Cardiac muscle cell (in vitro differentiated cells and primary cell): ENCODE results near the gene PINK1. TPM values are rescaled to one million over a fixed set of nuclear protein-coding genes. Genes with fewer than 3 reads are reported as not detected.
A peak's percentile ranks its signal among the peaks of the same experiment; 100 is the strongest.

Experiments
- DNase-seq, 2 donors: peaks; one replicate each; pipeline versions ENCODE4 v3.0.0 to v3.0.0-alpha.2; 2010 to 2017; ENCODE audit warnings: low read depth in 1 of 2, low spot score in 1 of 2
- H3K27ac ChIP-seq: fragments of 200-600 bp; sonication (generic); 2 replicates; pipeline ENCODE4 v1.5.1; 2016
- H3K27me3 ChIP-seq: fragments of 200-600 bp; sonication (generic); 2 replicates; pipeline ENCODE4 v1.6.0; 2016; ENCODE audit warnings: control low read depth
- H3K36me3 ChIP-seq: fragments of 200-600 bp; sonication (generic); 2 replicates; pipeline ENCODE4 v1.5.1; 2016; ENCODE audit warnings: control low read depth
- H3K4me1 ChIP-seq: fragments of 200-600 bp; sonication (generic); 2 replicates; pipeline ENCODE4 v1.8.1; 2017; ENCODE audit warnings: low read depth, mild to moderate bottlenecking, mixed run types
- H3K4me3 ChIP-seq: fragments of 200-600 bp; sonication (generic); 2 replicates; pipeline ENCODE4 v1.5.1; 2016; ENCODE audit warnings: mild to moderate bottlenecking
- H3K9me3 ChIP-seq: fragments of 200-600 bp; sonication (generic); 2 replicates; pipeline ENCODE4 v1.5.1; 2017; ENCODE audit warnings: low read depth, mild to moderate bottlenecking, control low read depth
- polyA plus RNA-seq: library from polyadenylated mRNA; unstranded; fragments of >200 nt; fragmentation: Nextera tagmentation; extraction: Ambion mirVana; gene quantifications from 2 replicates; pipeline ENCODE4 v1.2.1, GENCODE V29; 2016
- total RNA-seq: library from RNA; depleted of rRNA; stranded (reverse); fragments of >200 nt; gene quantifications from 2 replicates; pipeline ENCODE4 v1.2.3, GENCODE V29; 2016
- TF ChIP-seq, protein P1 (sequence below): IDR thresholded peaks from 2 replicates; pipeline ENCODE4 v1.5.1; 2012; ENCODE audit warnings: low read depth, mild to moderate bottlenecking, low read length

PINK1 gene
- total and polyA plus RNA-seq, 2 experiments from 2014 or later = 135 to 179 TPM

DNA sequence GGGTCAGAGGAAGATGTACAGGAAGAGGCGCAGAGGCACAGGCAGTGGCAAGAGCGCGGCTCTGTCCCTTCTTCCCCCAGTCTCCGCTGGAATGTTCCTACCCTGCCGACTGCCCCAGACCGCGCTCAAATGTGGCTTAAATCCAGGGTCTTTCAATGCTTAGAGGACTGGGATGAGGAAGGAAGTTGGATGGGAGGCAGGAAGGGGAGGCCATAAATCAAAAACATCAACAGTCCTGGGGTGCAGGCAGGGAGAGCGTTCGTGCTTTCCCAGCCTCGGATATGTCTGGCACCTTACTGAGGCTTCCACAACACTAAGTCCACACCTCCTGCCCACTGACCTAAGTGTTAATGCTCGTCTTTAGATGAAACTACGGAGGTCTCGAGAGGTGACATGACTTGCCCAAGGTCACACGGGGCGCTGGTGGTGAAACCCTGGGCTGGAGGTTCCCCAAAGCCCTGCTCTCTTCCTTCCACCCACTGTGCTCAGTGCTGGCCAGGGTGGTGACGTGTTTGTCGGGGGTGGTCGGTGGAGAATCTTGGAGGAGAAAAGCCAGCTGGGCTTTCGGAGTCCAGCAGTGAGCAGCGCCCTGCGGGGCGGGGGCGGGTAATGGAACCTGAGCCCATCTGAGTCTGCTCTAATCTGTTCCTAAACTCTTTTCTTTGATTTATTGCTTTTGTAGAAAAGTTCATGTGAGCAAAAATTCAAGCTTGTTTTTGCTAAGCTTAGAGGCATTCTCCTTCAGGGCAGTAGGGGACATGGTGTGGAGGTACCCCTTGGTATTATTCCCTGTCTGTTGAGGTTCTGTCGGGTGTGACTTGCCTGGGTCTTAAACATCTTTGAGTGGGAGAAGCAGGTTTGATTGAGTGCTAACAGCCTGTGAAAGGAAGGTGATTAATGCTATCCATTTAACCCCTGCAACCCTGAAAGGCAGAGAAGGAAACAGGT is 43.7 kb upstream of the PINK1 start:
- H3K36me3 ChIP-seq = no peaks in the 10 kb centered on the region
- H3K9me3 ChIP-seq = no peaks in the 10 kb centered on the region
- DNase-seq = peak; percentile 27 to 64
- no peak overlapping the region for H3K4me3 ChIP-seq
- H3K4me1 ChIP-seq = peaks cover 7% of the 10 kb centered on the region
- TF ChIP-seq, protein P1, sequence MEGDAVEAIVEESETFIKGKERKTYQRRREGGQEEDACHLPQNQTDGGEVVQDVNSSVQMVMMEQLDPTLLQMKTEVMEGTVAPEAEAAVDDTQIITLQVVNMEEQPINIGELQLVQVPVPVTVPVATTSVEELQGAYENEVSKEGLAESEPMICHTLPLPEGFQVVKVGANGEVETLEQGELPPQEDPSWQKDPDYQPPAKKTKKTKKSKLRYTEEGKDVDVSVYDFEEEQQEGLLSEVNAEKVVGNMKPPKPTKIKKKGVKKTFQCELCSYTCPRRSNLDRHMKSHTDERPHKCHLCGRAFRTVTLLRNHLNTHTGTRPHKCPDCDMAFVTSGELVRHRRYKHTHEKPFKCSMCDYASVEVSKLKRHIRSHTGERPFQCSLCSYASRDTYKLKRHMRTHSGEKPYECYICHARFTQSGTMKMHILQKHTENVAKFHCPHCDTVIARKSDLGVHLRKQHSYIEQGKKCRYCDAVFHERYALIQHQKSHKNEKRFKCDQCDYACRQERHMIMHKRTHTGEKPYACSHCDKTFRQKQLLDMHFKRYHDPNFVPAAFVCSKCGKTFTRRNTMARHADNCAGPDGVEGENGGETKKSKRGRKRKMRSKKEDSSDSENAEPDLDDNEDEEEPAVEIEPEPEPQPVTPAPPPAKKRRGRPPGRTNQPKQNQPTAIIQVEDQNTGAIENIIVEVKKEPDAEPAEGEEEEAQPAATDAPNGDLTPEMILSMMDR = no peak
- H3K27me3 ChIP-seq = no peaks in the 10 kb centered on the region
- no peak overlapping the region for H3K27ac ChIP-seq

DNA sequence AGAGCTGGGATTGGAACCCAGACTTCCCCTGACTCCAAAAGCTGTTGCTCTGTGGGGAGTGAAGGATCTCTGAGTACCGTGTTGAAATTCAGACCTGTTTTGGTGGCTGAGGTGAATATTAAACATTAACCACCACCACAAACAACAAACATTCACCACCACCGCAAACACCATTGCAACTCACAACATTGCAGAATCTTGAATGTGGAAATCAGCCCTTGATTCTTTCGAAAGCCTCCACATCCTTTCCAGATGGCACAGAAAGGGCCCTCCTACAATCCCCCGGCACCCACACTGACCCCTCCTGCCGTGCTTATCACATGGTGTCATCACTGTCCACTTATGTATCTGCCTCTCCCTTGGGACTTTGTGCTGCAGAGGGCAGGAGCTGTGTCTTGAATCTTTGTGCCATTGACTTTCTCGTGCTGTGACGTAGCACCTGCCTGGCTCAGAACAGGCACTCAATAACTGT is 42.9 kb upstream of the PINK1 start:
- Histone ChIP-seq H3K4me1 (peaks cover 7% of the 10 kb centered on the region), H3K27me3 (no peaks in the 10 kb centered on the region), H3K4me3 (no peak overlapping the region), H3K9me3 (no peaks in the 10 kb centered on the region), H3K27ac (no peak overlapping the region), H3K36me3 (no peaks in the 10 kb centered on the region)
- TF ChIP-seq, protein P1 = no peak
- peak in 1 of 2 donors; percentile 54 for DNase-seq

DNA sequence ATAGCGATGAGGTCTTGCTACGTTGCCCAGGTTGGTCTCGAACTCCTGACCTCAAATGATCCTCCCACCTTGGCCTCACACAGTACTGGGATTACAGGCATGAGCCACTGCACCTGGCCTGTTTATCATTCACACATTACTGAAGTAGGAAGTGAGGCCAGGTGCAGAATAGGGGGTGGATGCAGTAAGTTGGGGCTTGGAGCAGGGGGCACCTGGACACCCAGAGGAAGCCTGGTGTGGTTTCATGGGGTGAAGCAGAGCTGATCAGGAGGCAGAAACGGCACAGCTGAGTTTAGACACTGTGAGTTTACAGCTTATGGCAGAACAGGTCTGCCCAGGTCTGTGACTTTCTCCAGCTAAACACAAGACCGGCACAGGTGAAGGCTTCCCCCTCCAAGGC is 39.5 kb upstream of the PINK1 start:
- Histone ChIP-seq H3K4me3 (no peak overlapping the region), H3K27me3 (no peaks in the 10 kb centered on the region), H3K27ac (no peak overlapping the region), H3K9me3 (no peaks in the 10 kb centered on the region), H3K36me3 (no peaks in the 10 kb centered on the region), H3K4me1 (peaks cover 7% of the 10 kb centered on the region)
- no peak for DNase-seq
- TF ChIP-seq, protein P1 = no peak

DNA sequence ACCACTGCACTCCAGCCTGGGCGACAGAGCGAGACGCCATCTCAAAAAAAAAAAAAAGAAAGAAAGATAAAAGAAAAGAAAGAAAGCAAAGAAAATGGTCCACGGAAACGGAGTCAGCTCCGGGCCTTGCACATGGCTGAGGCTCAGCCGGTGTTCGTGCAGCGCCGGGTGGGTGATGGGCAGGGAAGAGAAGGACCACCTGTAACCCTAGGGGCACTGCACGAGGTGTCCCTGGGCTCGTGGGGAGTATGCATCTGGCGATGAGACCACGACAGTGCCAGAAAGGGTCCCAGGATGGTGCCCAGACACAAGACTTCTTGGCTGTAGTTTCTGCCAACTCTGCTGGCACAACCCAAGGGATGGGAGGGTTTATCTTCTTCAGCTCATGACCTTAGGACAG is 38.5 kb upstream of the PINK1 start:
- Histone ChIP-seq H3K36me3 (no peaks in the 10 kb centered on the region), H3K4me1 (peaks cover 7% of the 10 kb centered on the region), H3K27me3 (no peaks in the 10 kb centered on the region), H3K27ac (no peak overlapping the region), H3K9me3 (no peaks in the 10 kb centered on the region), H3K4me3 (no peak overlapping the region)
- TF ChIP-seq, protein P1 = no peak
- no peak for DNase-seq

DNA sequence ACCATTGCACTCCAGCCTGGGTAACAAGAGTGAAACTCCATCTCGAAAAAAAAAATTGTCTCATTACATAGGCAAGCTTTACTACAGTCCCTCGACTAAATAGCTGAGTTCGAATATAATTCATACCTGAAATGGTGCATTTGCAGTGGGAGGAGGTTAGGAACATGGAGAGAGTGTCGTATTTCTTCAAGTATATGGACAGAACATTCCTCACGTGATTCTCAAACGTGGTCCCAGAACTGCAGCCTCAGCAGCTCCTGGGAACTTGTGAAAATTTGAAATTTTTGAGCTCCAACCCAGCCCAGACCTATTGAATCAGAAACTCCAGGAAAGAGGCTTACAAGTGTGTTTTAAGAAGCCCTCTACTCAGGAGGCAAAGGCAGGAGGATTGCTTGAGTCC is 37.2 kb upstream of the PINK1 start:
- no peak for DNase-seq
- H3K9me3 ChIP-seq = no peaks in the 10 kb centered on the region
- TF ChIP-seq, protein P1 = no peak
- no peak overlapping the region for H3K4me3 ChIP-seq
- no peaks in the 10 kb centered on the region for H3K27me3 ChIP-seq
- H3K27ac ChIP-seq = no peak overlapping the region
- no peaks in the 10 kb centered on the region for H3K4me1 ChIP-seq
- H3K36me3 ChIP-seq = no peaks in the 10 kb centered on the region
